ENCODE results near the gene CD1E. TPM values are rescaled to one million over a fixed set of nuclear protein-coding genes. Genes with fewer than 3 reads are reported as not detected.
"Not testable (repeated sequence)": the region's sequence is repeated elsewhere in the genome, so short reads cannot be mapped to it uniquely, and the experiment has no call there.

CD1E gene
- polyA plus RNA-seq, 5 donors: 0.16 to 0.31 (median 0.22) TPM; not detected in 2

- DNase-seq: no peak
Measured at GRCh38 chr1:158362482-158362881, 8.8 kb downstream of the CD1E start.

GRCh38 chr1:158362941-158363340 is 9.2 kb downstream of the CD1E start:
- DNase-seq: no peak

- no peak for DNase-seq
Measured at GRCh38 chr1:158366783-158367182, 13.1 kb downstream of the CD1E start.

GRCh38 chr1:158371188-158371953 is 17.7 kb downstream of the CD1E start:
- no peak for DNase-seq

GRCh38 chr1:158374101-158374500 is 20.4 kb downstream of the CD1E start:
- DNase-seq: not testable (repeated sequence)

GRCh38 chr1:158374860-158375259 is 21.2 kb downstream of the CD1E start:
- no peak for DNase-seq

GRCh38 chr1:158390331-158390730 is 36.6 kb downstream of the CD1E start:
- no peak for DNase-seq

GRCh38 chr1:158391099-158391498 is 37.4 kb downstream of the CD1E start:
- no peak for DNase-seq

GRCh38 chr1:158393476-158393875 is 39.8 kb downstream of the CD1E start:
- no peak for DNase-seq

GRCh38 chr1:158396646-158397045 is 43.0 kb downstream of the CD1E start:
- DNase-seq: no peak

- no peak for DNase-seq
Measured at GRCh38 chr1:158398818-158399514, 45.3 kb downstream of the CD1E start, which contains the start of gene OR10T2. Gene OR10T2, minus strand, starts transcription at chr1:158399466. Its CDS starts 0 bp downstream, at chr1:158399466.

GRCh38 chr1:158400871-158401270 is 47.2 kb downstream of the CD1E start:
- DNase-seq: no peak

- DNase-seq: no peak
Measured at GRCh38 chr1:158407092-158407491, 53.4 kb downstream of the CD1E start.

Other genes with a start within 250 kb of the CD1E start
- 1 to 10 TPM; 1.2 to 2.2 (median 1.5) TPM for gene CD1D, start 173.0 kb upstream of the CD1E start, polyA plus RNA-seq (ENCODE audit: insufficient read depth in 1 of 5, insufficient read length in 5 of 5, low replicate concordance in 1 of 5)
- not detected for gene CD1A, start 99.5 kb upstream of the CD1E start, polyA plus RNA-seq (ENCODE audit: insufficient read depth in 1 of 5, insufficient read length in 5 of 5, low replicate concordance in 1 of 5)
- gene CD1C, start 64.0 kb upstream of the CD1E start, polyA plus RNA-seq (ENCODE audit: insufficient read depth in 1 of 5, insufficient read length in 5 of 5, low replicate concordance in 1 of 5): 1 to 10 TPM; 1.4 to 3.6 (median 1.6) TPM
- gene CD1B, start 22.4 kb upstream of the CD1E start, polyA plus RNA-seq (ENCODE audit: insufficient read depth in 1 of 5, insufficient read length in 5 of 5, low replicate concordance in 1 of 5): not detected
- gene OR10T2, start 45.6 kb downstream of the CD1E start, polyA plus RNA-seq (ENCODE audit: insufficient read depth in 1 of 5, insufficient read length in 5 of 5, low replicate concordance in 1 of 5): not detected
- under 1 TPM in 1 of 5 donors, not detected in 4; 0.08 TPM for gene OR10K2, start 72.3 kb downstream of the CD1E start, polyA plus RNA-seq (ENCODE audit: insufficient read depth in 1 of 5, insufficient read length in 5 of 5, low replicate concordance in 1 of 5)
- under 1 TPM in 1 of 5 donors, not detected in 4; 0.04 TPM for gene OR10K1, start 107.9 kb downstream of the CD1E start, polyA plus RNA-seq (ENCODE audit: insufficient read depth in 1 of 5, insufficient read length in 5 of 5, low replicate concordance in 1 of 5)
- gene OR10R2, start 118.3 kb downstream of the CD1E start, polyA plus RNA-seq (ENCODE audit: insufficient read depth in 1 of 5, insufficient read length in 5 of 5, low replicate concordance in 1 of 5): not detected
- gene OR6Y1, start 200.5 kb downstream of the CD1E start, polyA plus RNA-seq (ENCODE audit: insufficient read depth in 1 of 5, insufficient read length in 5 of 5, low replicate concordance in 1 of 5): under 1 TPM in 1 of 5 donors, not detected in 4; 0.13 TPM
- not detected for gene OR6P1, start 216.7 kb downstream of the CD1E start, polyA plus RNA-seq (ENCODE audit: insufficient read depth in 1 of 5, insufficient read length in 5 of 5, low replicate concordance in 1 of 5)
- not detected for gene OR10X1, start 226.0 kb downstream of the CD1E start, polyA plus RNA-seq (ENCODE audit: insufficient read depth in 1 of 5, insufficient read length in 5 of 5, low replicate concordance in 1 of 5)

Data from right lung (tissue), 5 donors.